BJ (cell line): Measurements from ENCODE around the gene PHACTR3. TPM values are rescaled to one million over a fixed set of nuclear protein-coding genes. Genes with fewer than 3 reads are reported as not detected.

Experiments
- CTCF ChIA-PET: fragments of 350-600 bp; formaldehyde crosslinking; extraction: SDS; loops from one replicate; lab custom pipeline; 2021; ENCODE audit warnings: antibody characterized with exemption, inconsistent platforms; lab: Yijun Ruan, JAX
- POLR2A ChIA-PET: fragments of 300-600 bp; sonication (Branson Sonifier 250); formaldehyde crosslinking; extraction: SDS; loops from one replicate; lab custom pipeline; 2021; ENCODE audit warnings: antibody characterized with exemption; lab: Charles Lee
- DNase-seq: peaks from one replicate; pipeline ENCODE4 v3.0.0-alpha.2; 2011; ENCODE audit warnings: low read depth
- H3K27me3 ChIP-seq: 2 replicates; pipeline ENCODE4 v1.6.0; 2011; ENCODE audit warnings: low read length; ENCODE audit not compliant: control insufficient read depth, insufficient read depth
- H3K36me3 ChIP-seq: 2 replicates; pipeline ENCODE4 v1.5.1; 2011; ENCODE audit warnings: low read length; ENCODE audit not compliant: control insufficient read depth, insufficient read depth
- H3K4me3 ChIP-seq: 2 replicates; pipeline ENCODE4 v1.5.1; 2011; ENCODE audit warnings: low read depth, mild to moderate bottlenecking, control low read depth, low read length
- CTCF ChIP-seq: IDR thresholded peaks from 2 replicates; pipeline ENCODE4 v1.5.1; 2011; ENCODE audit warnings: low read depth, mild to moderate bottlenecking, control low read depth, inconsistent platforms, low read length, moderate library complexity; ENCODE audit not compliant: insufficient read depth
- polyA plus RNA-seq: library from polyadenylated mRNA; depleted of rRNA; stranded (reverse); fragments of >200 nt; gene quantifications from 2 replicates; pipeline ENCODE4 v1.2.3, GENCODE V29; 2011

Gene PHACTR3
- polyA plus RNA-seq, 1 experiment, result not detected

GRCh38 chr20:59747671-59748515 is 143.6 kb downstream of the PHACTR3 start:
- DNase-seq, result no peak
- ChIA-PET POLR2A (no interaction called here), CTCF (interaction anchor here (1.6 to 8.9 kb wide), 3 partner anchors 149 to 177 kb away, joined by 6 to 97 read pairs (median 78); no protein-coding TSS in a partner anchor)
- Histone ChIP-seq H3K27me3 (0 out of 2 replicates have a peak, but pooled peaks cover 1% of the 10 kb centered on the region), H3K4me3 (no peak overlapping the region), H3K36me3 (no peaks in the 10 kb centered on the region)
- TF ChIP-seq CTCF, result no peak

- CTCF ChIA-PET, result interaction anchor here (1.0 to 8.9 kb wide), 5 partner anchors 17 to 178 kb away, joined by 3 to 97 read pairs (median 6); partner anchors contain the start of gene PHACTR3
- H3K27me3 ChIP-seq, result peaks cover 4% of the 10 kb centered on the region; the same call in 1 of the 2 replicates
- no peak overlapping the region for H3K4me3 ChIP-seq
- no peaks in the 10 kb centered on the region for H3K36me3 ChIP-seq
- POLR2A ChIA-PET, result no interaction called here
- no peak for TF ChIP-seq CTCF
- peak; percentile 93 for DNase-seq
Observed at GRCh38 chr20:59748619-59749191, 144.4 kb downstream of the PHACTR3 start.

- CTCF ChIA-PET, result interaction anchor here (0.5 to 8.9 kb wide), 7 partner anchors 17 to 179 kb away, joined by 3 to 97 read pairs (median 6); partner anchors contain the start of gene PHACTR3
- H3K36me3 ChIP-seq, result no peaks in the 10 kb centered on the region
Observed at GRCh38 chr20:59749301-59749700, 145.0 kb downstream of the PHACTR3 start.

GRCh38 chr20:59750209-59750840 is 146.0 kb downstream of the PHACTR3 start:
- ChIA-PET CTCF (interaction anchor here (0.7 to 8.9 kb wide), 8 partner anchors 141 to 187 kb away, joined by 3 to 97 read pairs (median 4); partner anchors contain the start of gene PHACTR3), POLR2A (no interaction called here)
- no peak for DNase-seq
- Histone ChIP-seq H3K27me3 (peaks cover 5% of the 10 kb centered on the region; the same call in 1 of the 2 replicates), H3K4me3 (no peak overlapping the region), H3K36me3 (no peaks in the 10 kb centered on the region)
- TF ChIP-seq CTCF, result no peak

More at GRCh38 chr20:59749301-59749700, 145.0 kb downstream of the PHACTR3 start:
- Histone ChIP-seq H3K4me3 (no peak overlapping the region), H3K27me3 (peaks cover 5% of the 10 kb centered on the region; the same call in 1 of the 2 replicates)
- DNase-seq, result peak; percentile 58
- POLR2A ChIA-PET, result no interaction called here
- TF ChIP-seq CTCF, result no peak
